Loucy (cell line): ENCODE results near the gene GGPS1.
"Not testable (repeated sequence)": the region's sequence is repeated elsewhere in the genome, so short reads cannot be mapped to it uniquely, and the experiment has no call there.

Experiments
- H2AFZ ChIP-seq: fragments of 200-600 bp; sonication (generic); 2 replicates; pipeline ENCODE4 v1.6.0; 2016; ENCODE audit warnings: antibody characterized with exemption, mild to moderate bottlenecking, low read length, moderate library complexity
- H3F3A ChIP-seq: fragments of 200-600 bp; 2 replicates; pipeline ENCODE4 v1.6.0; 2016; ENCODE audit warnings: antibody characterized with exemption, low read depth, mild to moderate bottlenecking
- H3K27me3 ChIP-seq: fragments of 200-600 bp; sonication (generic); 2 replicates; pipeline ENCODE4 v1.6.1; 2014; ENCODE audit warnings: low read length, mild to moderate bottlenecking; ENCODE audit not compliant: insufficient read depth, poor library complexity, severe bottlenecking
- H3K36me3 ChIP-seq: fragments of 200-600 bp; sonication (generic); 2 replicates; pipeline ENCODE4 v1.6.1; 2016; ENCODE audit warnings: low read length; ENCODE audit not compliant: insufficient read depth
- H3K4me1 ChIP-seq: fragments of 200-600 bp; sonication (generic); 2 replicates; pipeline ENCODE4 v1.5.1; 2014; ENCODE audit warnings: low read length, mild to moderate bottlenecking; ENCODE audit not compliant: insufficient read depth, poor library complexity, severe bottlenecking
- H3K4me2 ChIP-seq: fragments of 200-600 bp; sonication (generic); 2 replicates; pipeline ENCODE4 v1.6.0; 2014; ENCODE audit warnings: antibody characterized with exemption, low read length, low read depth, mild to moderate bottlenecking; ENCODE audit not compliant: poor library complexity, severe bottlenecking
- H3K4me3 ChIP-seq: fragments of 200-600 bp; sonication (generic); 2 replicates; pipeline ENCODE4 v1.5.1; 2014; ENCODE audit warnings: low read length, mild to moderate bottlenecking, mixed read lengths; ENCODE audit not compliant: poor library complexity, severe bottlenecking
- H3K79me2 ChIP-seq: fragments of 200-600 bp; sonication (generic); 2 replicates; pipeline ENCODE4 v1.6.1; 2014; ENCODE audit warnings: low read length; ENCODE audit not compliant: insufficient read depth
- H3K9ac ChIP-seq: fragments of 200-600 bp; sonication (generic); 2 replicates; pipeline ENCODE4 v1.6.0; 2014; ENCODE audit warnings: mild to moderate bottlenecking, low read depth, low read length, moderate library complexity; ENCODE audit not compliant: poor library complexity, severe bottlenecking
- H3K9me2 ChIP-seq: fragments of 200-600 bp; sonication (generic); replicated peaks from 2 replicates; pipeline ENCODE4 v1.6.1; 2016; ENCODE audit warnings: low read depth, low read length, mixed read lengths
- H3K9me3 ChIP-seq: fragments of 200-600 bp; sonication (generic); 2 replicates; pipeline ENCODE4 v1.6.1; 2014; ENCODE audit warnings: mild to moderate bottlenecking, antibody characterized with exemption, low read length, low read depth; ENCODE audit not compliant: insufficient read depth
- H4K20me1 ChIP-seq: fragments of 200-600 bp; sonication (generic); 2 replicates; pipeline ENCODE4 v1.6.0; 2014; ENCODE audit warnings: antibody characterized with exemption, low read length, mild to moderate bottlenecking; ENCODE audit not compliant: insufficient read depth, poor library complexity, severe bottlenecking
- EZH2phosphoT487 ChIP-seq: fragments of 200-600 bp; IDR thresholded peaks from 2 replicates; pipeline ENCODE4 v1.6.1; 2018; ENCODE audit warnings: antibody characterized with exemption, mild to moderate bottlenecking, moderate library complexity, borderline replicate concordance
- TF ChIP-seq, protein P1 (sequence below): fragments of 200-600 bp; sonication (generic); conservative IDR thresholded peaks from 2 replicates; pipeline ENCODE4 v1.5.1; 2014; ENCODE audit warnings: mild to moderate bottlenecking, antibody characterized with exemption, low read length

The GGPS1 gene

DNA sequence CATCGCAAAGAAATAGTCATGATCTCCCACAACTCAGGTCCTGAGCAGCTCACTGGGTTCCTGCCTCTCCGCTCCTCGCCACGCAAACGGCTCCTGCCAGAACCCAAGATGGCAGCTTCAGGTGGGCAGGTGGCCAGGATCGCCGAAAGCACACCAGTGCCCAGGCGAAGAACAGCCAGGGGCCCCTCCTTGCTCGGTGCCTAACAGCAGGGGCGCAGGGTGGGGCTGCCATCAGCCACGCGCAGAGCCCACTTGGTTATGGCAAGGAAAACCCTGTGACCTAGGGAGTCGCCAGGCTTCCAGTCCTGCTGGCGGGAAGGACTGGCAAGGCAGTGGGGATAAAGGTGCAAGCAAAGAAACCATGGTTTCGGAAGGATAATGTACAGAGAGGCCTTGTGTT lies 47.9 kb upstream of the GGPS1 start:
- Histone ChIP-seq H3K9me3 (no peaks in the 10 kb centered on the region), H3F3A (0 out of 2 replicates have a peak, but pooled peaks cover 3% of the 10 kb centered on the region), H3K36me3 (no peaks in the 10 kb centered on the region), H3K4me1 (peaks cover 24% of the 10 kb centered on the region), H4K20me1 (peaks cover 56% of the 10 kb centered on the region), H3K79me2 (peaks cover 97% of the 10 kb centered on the region), H3K4me2 (no peak overlapping the region), H3K27me3 (no peaks in the 10 kb centered on the region), H3K9me2 (no peaks in the 10 kb centered on the region), H3K4me3 (no peak overlapping the region), H2AFZ (no peak overlapping the region), H3K9ac (no peak overlapping the region)
- TF ChIP-seq, protein P1, sequence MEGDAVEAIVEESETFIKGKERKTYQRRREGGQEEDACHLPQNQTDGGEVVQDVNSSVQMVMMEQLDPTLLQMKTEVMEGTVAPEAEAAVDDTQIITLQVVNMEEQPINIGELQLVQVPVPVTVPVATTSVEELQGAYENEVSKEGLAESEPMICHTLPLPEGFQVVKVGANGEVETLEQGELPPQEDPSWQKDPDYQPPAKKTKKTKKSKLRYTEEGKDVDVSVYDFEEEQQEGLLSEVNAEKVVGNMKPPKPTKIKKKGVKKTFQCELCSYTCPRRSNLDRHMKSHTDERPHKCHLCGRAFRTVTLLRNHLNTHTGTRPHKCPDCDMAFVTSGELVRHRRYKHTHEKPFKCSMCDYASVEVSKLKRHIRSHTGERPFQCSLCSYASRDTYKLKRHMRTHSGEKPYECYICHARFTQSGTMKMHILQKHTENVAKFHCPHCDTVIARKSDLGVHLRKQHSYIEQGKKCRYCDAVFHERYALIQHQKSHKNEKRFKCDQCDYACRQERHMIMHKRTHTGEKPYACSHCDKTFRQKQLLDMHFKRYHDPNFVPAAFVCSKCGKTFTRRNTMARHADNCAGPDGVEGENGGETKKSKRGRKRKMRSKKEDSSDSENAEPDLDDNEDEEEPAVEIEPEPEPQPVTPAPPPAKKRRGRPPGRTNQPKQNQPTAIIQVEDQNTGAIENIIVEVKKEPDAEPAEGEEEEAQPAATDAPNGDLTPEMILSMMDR, result no peak
- TF ChIP-seq EZH2phosphoT487, result no peak

DNA sequence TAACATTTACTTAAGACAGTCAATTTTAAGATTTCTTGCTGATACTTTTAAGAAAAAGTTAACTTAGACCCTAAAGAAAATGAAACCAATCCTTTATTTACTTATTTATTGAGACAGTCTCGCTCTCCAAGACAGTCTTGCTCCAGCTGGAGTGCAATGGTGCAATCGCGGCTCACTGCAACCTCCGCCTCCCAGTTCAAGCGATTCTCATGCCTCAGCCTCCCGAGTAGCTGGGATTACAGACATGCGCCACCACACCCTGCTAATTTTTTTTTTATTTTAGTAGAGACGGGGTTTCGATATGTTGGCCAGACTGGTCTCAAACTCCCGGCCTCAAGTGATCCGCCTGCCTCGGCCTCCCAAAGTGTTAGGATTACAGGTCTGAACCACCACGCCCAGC lies 44.7 kb upstream of the GGPS1 start:
- not testable (repeated sequence) for H2AFZ ChIP-seq, H3F3A ChIP-seq, H3K9me3 ChIP-seq, H3K9me2 ChIP-seq, H3K4me2 ChIP-seq, H3K9ac ChIP-seq, H3K36me3 ChIP-seq, H3K27me3 ChIP-seq, H3K4me3 ChIP-seq
- Histone ChIP-seq H3K79me2 (peaks cover 99% of the 10 kb centered on the region), H3K4me1 (peaks cover 20% of the 10 kb centered on the region), H4K20me1 (peaks cover 81% of the 10 kb centered on the region)

DNA sequence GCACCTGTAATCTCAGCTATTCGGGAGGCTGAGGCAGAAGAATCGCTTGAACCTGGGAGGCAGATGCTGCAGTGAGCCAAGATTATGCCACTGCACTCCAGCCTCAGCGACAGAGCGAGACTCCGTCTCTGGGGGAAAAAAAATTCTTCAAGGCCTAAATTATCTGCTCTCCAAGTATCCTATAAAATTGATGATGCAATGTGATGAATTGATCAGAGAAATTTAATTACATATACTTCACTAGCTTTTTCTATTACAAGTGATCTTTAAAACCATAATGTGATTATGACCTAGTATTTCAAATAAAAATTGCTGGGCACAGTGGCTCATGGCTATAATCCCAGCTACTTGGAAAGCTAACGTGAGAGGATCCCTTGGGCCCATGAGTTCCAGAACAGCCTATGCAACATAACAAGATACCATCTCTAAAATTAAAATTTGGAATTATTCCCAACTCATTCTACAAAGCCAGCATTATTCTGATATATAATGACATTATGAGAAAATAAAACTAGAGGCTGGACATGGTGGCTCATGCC lies 44.1 kb upstream of the GGPS1 start:
- TF ChIP-seq, protein P1, result no peak
- TF ChIP-seq EZH2phosphoT487, result no peak
- Histone ChIP-seq H4K20me1 (peaks cover 85% of the 10 kb centered on the region), H3K9me2 (no peaks in the 10 kb centered on the region), H2AFZ (no peak overlapping the region), H3K79me2 (peaks cover 99% of the 10 kb centered on the region), H3K36me3 (no peaks in the 10 kb centered on the region), H3K4me2 (no peak overlapping the region), H3K9ac (no peak overlapping the region), H3F3A (no peaks in the 10 kb centered on the region), H3K4me1 (peaks cover 22% of the 10 kb centered on the region), H3K27me3 (no peaks in the 10 kb centered on the region), H3K9me3 (no peaks in the 10 kb centered on the region), H3K4me3 (no peak overlapping the region)

DNA sequence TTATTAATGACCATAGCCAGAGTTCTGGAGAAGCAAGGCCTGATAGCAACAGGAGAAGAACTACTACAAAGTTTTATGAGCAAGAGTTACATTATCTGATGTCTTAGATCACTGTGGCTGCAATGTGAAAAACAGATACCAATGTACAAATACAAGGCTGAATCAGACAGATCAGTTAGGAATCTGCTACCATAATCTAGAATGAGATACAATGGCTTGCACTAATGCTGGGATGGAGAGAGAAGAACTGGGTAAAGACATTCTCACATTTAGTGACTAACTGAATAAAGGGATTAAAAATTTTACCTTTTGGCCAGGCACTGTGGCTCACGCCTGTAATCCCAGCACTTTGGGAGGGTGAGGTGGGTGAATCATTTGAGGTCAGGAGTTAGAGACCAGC lies 41.7 kb upstream of the GGPS1 start:
- no peaks in the 10 kb centered on the region for H3K9me2 ChIP-seq
- no peak overlapping the region for H3K4me3 ChIP-seq
- H2AFZ ChIP-seq, result no peak overlapping the region
- peaks cover 30% of the 10 kb centered on the region for H3K4me1 ChIP-seq
- H3K9ac ChIP-seq, result peak overlapping the region; percentile 1
- H3K36me3 ChIP-seq, result no peaks in the 10 kb centered on the region
- no peaks in the 10 kb centered on the region for H3K27me3 ChIP-seq
- TF ChIP-seq, protein P1, result no peak
- TF ChIP-seq EZH2phosphoT487, result no peak
- peaks cover 97% of the 10 kb centered on the region for H3K79me2 ChIP-seq
- H3F3A ChIP-seq, result no peaks in the 10 kb centered on the region
- no peaks in the 10 kb centered on the region for H3K9me3 ChIP-seq
- H4K20me1 ChIP-seq, result peaks cover 87% of the 10 kb centered on the region
- peak overlapping the region; percentile 9 for H3K4me2 ChIP-seq
